GM10266 (cell line): ENCODE measurements around the gene PLOD3.

Experiments used
- DNase-seq: peaks from one replicate; pipeline ENCODE4 v3.0.0; 2012; ENCODE audit errors: extremely low spot score
- TF ChIP-seq, protein P1 (sequence below): IDR thresholded peaks from 2 replicates; pipeline ENCODE4 v1.5.1; 2012; ENCODE audit warnings: mild to moderate bottlenecking, low read depth; ENCODE audit not compliant: control insufficient read depth, insufficient read depth; ENCODE audit errors: missing control alignments

The PLOD3 gene

GRCh38 chr7:101156866-101157589 lies 60.4 kb downstream of the PLOD3 start:
- TF ChIP-seq, protein P1, sequence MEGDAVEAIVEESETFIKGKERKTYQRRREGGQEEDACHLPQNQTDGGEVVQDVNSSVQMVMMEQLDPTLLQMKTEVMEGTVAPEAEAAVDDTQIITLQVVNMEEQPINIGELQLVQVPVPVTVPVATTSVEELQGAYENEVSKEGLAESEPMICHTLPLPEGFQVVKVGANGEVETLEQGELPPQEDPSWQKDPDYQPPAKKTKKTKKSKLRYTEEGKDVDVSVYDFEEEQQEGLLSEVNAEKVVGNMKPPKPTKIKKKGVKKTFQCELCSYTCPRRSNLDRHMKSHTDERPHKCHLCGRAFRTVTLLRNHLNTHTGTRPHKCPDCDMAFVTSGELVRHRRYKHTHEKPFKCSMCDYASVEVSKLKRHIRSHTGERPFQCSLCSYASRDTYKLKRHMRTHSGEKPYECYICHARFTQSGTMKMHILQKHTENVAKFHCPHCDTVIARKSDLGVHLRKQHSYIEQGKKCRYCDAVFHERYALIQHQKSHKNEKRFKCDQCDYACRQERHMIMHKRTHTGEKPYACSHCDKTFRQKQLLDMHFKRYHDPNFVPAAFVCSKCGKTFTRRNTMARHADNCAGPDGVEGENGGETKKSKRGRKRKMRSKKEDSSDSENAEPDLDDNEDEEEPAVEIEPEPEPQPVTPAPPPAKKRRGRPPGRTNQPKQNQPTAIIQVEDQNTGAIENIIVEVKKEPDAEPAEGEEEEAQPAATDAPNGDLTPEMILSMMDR = no peak
- DNase-seq = peak; percentile 5

- TF ChIP-seq, protein P1 = no peak
- DNase-seq = peak; percentile 7
These were observed 61.1 kb downstream of the PLOD3 start for GRCh38 chr7:101156277-101156676.
